Cardiac muscle cell (in vitro differentiated cells and primary cell): ENCODE data around the gene LARP6. TPM values are rescaled to one million over a fixed set of nuclear protein-coding genes. Genes with fewer than 3 reads are reported as not detected.
A peak's percentile ranks its signal among the peaks of the same experiment; 100 is the strongest.
"Not testable (repeated sequence)": the region's sequence is repeated elsewhere in the genome, so short reads cannot be mapped to it uniquely, and the experiment has no call there.

Experiments used
- DNase-seq, 2 donors: peaks; one replicate each; pipeline versions ENCODE4 v3.0.0 to v3.0.0-alpha.2; 2010 to 2017; ENCODE audit warnings: low read depth in 1 of 2, low spot score in 1 of 2
- H3K27ac ChIP-seq: fragments of 200-600 bp; sonication (generic); 2 replicates; pipeline ENCODE4 v1.5.1; 2016
- H3K27me3 ChIP-seq: fragments of 200-600 bp; sonication (generic); 2 replicates; pipeline ENCODE4 v1.6.0; 2016; ENCODE audit warnings: control low read depth
- H3K36me3 ChIP-seq: fragments of 200-600 bp; sonication (generic); 2 replicates; pipeline ENCODE4 v1.5.1; 2016; ENCODE audit warnings: control low read depth
- H3K4me1 ChIP-seq: fragments of 200-600 bp; sonication (generic); 2 replicates; pipeline ENCODE4 v1.8.1; 2017; ENCODE audit warnings: low read depth, mild to moderate bottlenecking, mixed run types
- H3K4me3 ChIP-seq: fragments of 200-600 bp; sonication (generic); 2 replicates; pipeline ENCODE4 v1.5.1; 2016; ENCODE audit warnings: mild to moderate bottlenecking
- H3K9me3 ChIP-seq: fragments of 200-600 bp; sonication (generic); 2 replicates; pipeline ENCODE4 v1.5.1; 2017; ENCODE audit warnings: low read depth, mild to moderate bottlenecking, control low read depth
- CTCF ChIP-seq: IDR thresholded peaks from 2 replicates; pipeline ENCODE4 v1.5.1; 2012; ENCODE audit warnings: low read depth, mild to moderate bottlenecking, low read length
- polyA plus RNA-seq: library from polyadenylated mRNA; unstranded; fragments of >200 nt; fragmentation: Nextera tagmentation; extraction: Ambion mirVana; gene quantifications from 2 replicates; pipeline ENCODE4 v1.2.1, GENCODE V29; 2016
- total RNA-seq: library from RNA; depleted of rRNA; stranded (reverse); fragments of >200 nt; gene quantifications from 2 replicates; pipeline ENCODE4 v1.2.3, GENCODE V29; 2016

Gene LARP6
- total and polyA plus RNA-seq, 2 experiments from 2014 or later: 45.7 to 54.2 TPM

- TF ChIP-seq CTCF: no peak
- Histone ChIP-seq H3K4me1 (peaks cover 10% of the 10 kb centered on the region), H3K36me3 (no peaks in the 10 kb centered on the region), H3K27me3 (no peaks in the 10 kb centered on the region), H3K9me3 (no peaks in the 10 kb centered on the region), H3K4me3 (no peak overlapping the region), H3K27ac (no peak overlapping the region)
- no peak for DNase-seq
These were observed 19.5 kb upstream of the LARP6 start for GRCh38 chr15:70873232-70874054.

- H3K4me3 ChIP-seq, H3K36me3 ChIP-seq, DNase-seq, H3K27me3 ChIP-seq, H3K9me3 ChIP-seq, H3K27ac ChIP-seq: not testable (repeated sequence)
- H3K4me1 ChIP-seq: peaks cover 17% of the 10 kb centered on the region
These were observed 17.5 kb upstream of the LARP6 start for GRCh38 chr15:70871490-70871889.

- TF ChIP-seq CTCF: no peak
- DNase-seq: peak in 1 of 2 donors; percentile 59
- peaks cover 17% of the 10 kb centered on the region for H3K4me1 ChIP-seq
- H3K4me3 ChIP-seq: no peak overlapping the region
- no peaks in the 10 kb centered on the region for H3K9me3 ChIP-seq
- H3K36me3 ChIP-seq: no peaks in the 10 kb centered on the region
- H3K27me3 ChIP-seq: no peaks in the 10 kb centered on the region
- H3K27ac ChIP-seq: no peak overlapping the region
These were observed 16.1 kb upstream of the LARP6 start for GRCh38 chr15:70870051-70870450.

- no peak for TF ChIP-seq CTCF
These were observed 15.4 kb upstream of the LARP6 start for GRCh38 chr15:70869346-70869745.

GRCh38 chr15:70867911-70868467 is 14.0 kb upstream of the LARP6 start:
- TF ChIP-seq CTCF: no peak

More at GRCh38 chr15:70869346-70869745, 15.4 kb upstream of the LARP6 start:
- H3K27ac ChIP-seq: no peak overlapping the region
- no peak overlapping the region for H3K4me3 ChIP-seq
- H3K9me3 ChIP-seq: no peaks in the 10 kb centered on the region
- H3K4me1 ChIP-seq: peaks cover 17% of the 10 kb centered on the region
- no peaks in the 10 kb centered on the region for H3K36me3 ChIP-seq
- H3K27me3 ChIP-seq: no peaks in the 10 kb centered on the region
- peak; percentile 20 to 29 for DNase-seq

More at GRCh38 chr15:70867911-70868467, 14.0 kb upstream of the LARP6 start:
- no peaks in the 10 kb centered on the region for H3K9me3 ChIP-seq
- peak; percentile 1 to 94 for DNase-seq
- no peaks in the 10 kb centered on the region for H3K36me3 ChIP-seq
- H3K27me3 ChIP-seq: no peaks in the 10 kb centered on the region
- peaks cover 17% of the 10 kb centered on the region for H3K4me1 ChIP-seq
- no peak overlapping the region for H3K4me3 ChIP-seq
- no peak overlapping the region for H3K27ac ChIP-seq
